Esophagus muscularis mucosa (tissue), 3 donors: ENCODE results near the gene KRT86.

ENCODE experiments used
- CTCF ChIP-seq, 3 experiments: fragments of 200-600 bp in 2 of 3; fragments of 450-650 bp in 1 of 3; sonication (generic) in 2 of 3; IDR thresholded peaks; one replicate each; pipeline ENCODE4 v1.5.1; 2017 to 2019; ENCODE audit warnings: antibody characterized with exemption in 3 of 3, mild to moderate bottlenecking in 2 of 3, moderate library complexity in 1 of 3
- POLR2A ChIP-seq: fragments of 450-650 bp; IDR thresholded peaks from one replicate; pipeline ENCODE4 v1.6.1; 2017; ENCODE audit warnings: antibody characterized with exemption, moderate library complexity, mild to moderate bottlenecking, low read depth

- TF ChIP-seq CTCF (IDR thresholded peaks at IDR 0.05) = no peak
- TF ChIP-seq POLR2A = no peak
Observed at GRCh38 chr12:52229836-52230343, 44.6 kb upstream of the KRT86 start.
